ENCODE measurements around the gene NLRX1.

NLRX1 gene

GRCh38 chr11:119194811-119195440, 26.4 kb downstream of the NLRX1 start:
- Histone ChIP-seq H3K36me3 (ENCODE audit: insufficient read depth, low read length) (no peaks in the 10 kb centered on the region), H4K20me1 (ENCODE audit: insufficient read depth, low read length, poor library complexity, severe bottlenecking) (no peaks in the 10 kb centered on the region), H3K79me2 (ENCODE audit: insufficient read depth, low read length) (no peaks in the 10 kb centered on the region), H3K4me3 (ENCODE audit: low read length, poor library complexity, severe bottlenecking) (no peak overlapping the region), H3K4me1 (ENCODE audit: insufficient read depth, low read length, poor library complexity, severe bottlenecking) (peaks cover 8% of the 10 kb centered on the region), H3K9me2 (replicated peaks; ENCODE audit: low read depth, low read length) (no peaks in the 10 kb centered on the region), H3K4me2 (ENCODE audit: low read depth, low read length, poor library complexity, severe bottlenecking) (no peak overlapping the region), H3K9ac (ENCODE audit: low read depth, low read length, poor library complexity, severe bottlenecking) (no peak overlapping the region), H2AFZ (ENCODE audit: low read length) (no peak overlapping the region), H3F3A (ENCODE audit: low read depth) (no peaks in the 10 kb centered on the region), H3K27me3 (ENCODE audit: insufficient read depth, low read length, poor library complexity, severe bottlenecking) (no peaks in the 10 kb centered on the region), H3K9me3 (ENCODE audit: insufficient read depth, low read depth, low read length) (no peaks in the 10 kb centered on the region)
- no peak for TF ChIP-seq EZH2phosphoT487 (IDR thresholded peaks at IDR 0.05; ENCODE audit: borderline replicate concordance)
- no peak for TF ChIP-seq CTCF (conservative IDR thresholded peaks at IDR 0.05; ENCODE audit: low read length)

- no peak overlapping the region for H2AFZ ChIP-seq (ENCODE audit: low read length)
- H3K36me3 ChIP-seq (ENCODE audit: insufficient read depth, low read length): no peaks in the 10 kb centered on the region
- H3K27me3 ChIP-seq (ENCODE audit: insufficient read depth, low read length, poor library complexity, severe bottlenecking): no peaks in the 10 kb centered on the region
- H3F3A ChIP-seq (ENCODE audit: low read depth): no peaks in the 10 kb centered on the region
- H3K9me3 ChIP-seq (ENCODE audit: insufficient read depth, low read depth, low read length): no peaks in the 10 kb centered on the region
- H3K79me2 ChIP-seq (ENCODE audit: insufficient read depth, low read length): no peaks in the 10 kb centered on the region
- peaks cover 8% of the 10 kb centered on the region for H3K4me1 ChIP-seq (ENCODE audit: insufficient read depth, low read length, poor library complexity, severe bottlenecking)
- H3K9me2 ChIP-seq (replicated peaks; ENCODE audit: low read depth, low read length): no peaks in the 10 kb centered on the region
- no peak overlapping the region for H3K4me2 ChIP-seq (ENCODE audit: low read depth, low read length, poor library complexity, severe bottlenecking)
- no peak overlapping the region for H3K4me3 ChIP-seq (ENCODE audit: low read length, poor library complexity, severe bottlenecking)
- no peak overlapping the region for H3K9ac ChIP-seq (ENCODE audit: low read depth, low read length, poor library complexity, severe bottlenecking)
- H4K20me1 ChIP-seq (ENCODE audit: insufficient read depth, low read length, poor library complexity, severe bottlenecking): no peaks in the 10 kb centered on the region
- TF ChIP-seq CTCF (conservative IDR thresholded peaks at IDR 0.05; ENCODE audit: low read length) (no peak), EZH2phosphoT487 (IDR thresholded peaks at IDR 0.05; ENCODE audit: borderline replicate concordance) (no peak)
These were observed 27.2 kb downstream of the NLRX1 start for GRCh38 chr11:119195680-119196079.

- H4K20me1 ChIP-seq (ENCODE audit: insufficient read depth, low read length, poor library complexity, severe bottlenecking): no peaks in the 10 kb centered on the region
- H3K4me3 ChIP-seq (ENCODE audit: low read length, poor library complexity, severe bottlenecking): no peak overlapping the region
- H3K4me1 ChIP-seq (ENCODE audit: insufficient read depth, low read length, poor library complexity, severe bottlenecking): peaks cover 8% of the 10 kb centered on the region
- H3K79me2 ChIP-seq (ENCODE audit: insufficient read depth, low read length): no peaks in the 10 kb centered on the region
- no peak overlapping the region for H3K9ac ChIP-seq (ENCODE audit: low read depth, low read length, poor library complexity, severe bottlenecking)
- no peaks in the 10 kb centered on the region for H3K9me2 ChIP-seq (replicated peaks; ENCODE audit: low read depth, low read length)
- TF ChIP-seq CTCF (conservative IDR thresholded peaks at IDR 0.05; ENCODE audit: low read length) (peak; percentile 89), EZH2phosphoT487 (IDR thresholded peaks at IDR 0.05; ENCODE audit: borderline replicate concordance) (no peak)
- no peak overlapping the region for H3K4me2 ChIP-seq (ENCODE audit: low read depth, low read length, poor library complexity, severe bottlenecking)
- peak overlapping the region; percentile 69 for H2AFZ ChIP-seq (ENCODE audit: low read length)
- H3K9me3 ChIP-seq (ENCODE audit: insufficient read depth, low read depth, low read length): no peaks in the 10 kb centered on the region
- no peaks in the 10 kb centered on the region for H3K27me3 ChIP-seq (ENCODE audit: insufficient read depth, low read length, poor library complexity, severe bottlenecking)
- H3K36me3 ChIP-seq (ENCODE audit: insufficient read depth, low read length): no peaks in the 10 kb centered on the region
- H3F3A ChIP-seq (ENCODE audit: low read depth): no peaks in the 10 kb centered on the region
These were observed 28.4 kb downstream of the NLRX1 start for GRCh38 chr11:119196833-119197483.
